ENCODE results near the gene UBE2G2. TPM values are rescaled to one million over a fixed set of nuclear protein-coding genes. Genes with fewer than 3 reads are reported as not detected.
"Not testable (repeated sequence)": the region's sequence is repeated elsewhere in the genome, so short reads cannot be mapped to it uniquely, and the experiment has no call there.

Gene UBE2G2
- total RNA-seq, 4 donors from 2014 or later: 40.8 to 78.0 (median 60.5) TPM

DNA sequence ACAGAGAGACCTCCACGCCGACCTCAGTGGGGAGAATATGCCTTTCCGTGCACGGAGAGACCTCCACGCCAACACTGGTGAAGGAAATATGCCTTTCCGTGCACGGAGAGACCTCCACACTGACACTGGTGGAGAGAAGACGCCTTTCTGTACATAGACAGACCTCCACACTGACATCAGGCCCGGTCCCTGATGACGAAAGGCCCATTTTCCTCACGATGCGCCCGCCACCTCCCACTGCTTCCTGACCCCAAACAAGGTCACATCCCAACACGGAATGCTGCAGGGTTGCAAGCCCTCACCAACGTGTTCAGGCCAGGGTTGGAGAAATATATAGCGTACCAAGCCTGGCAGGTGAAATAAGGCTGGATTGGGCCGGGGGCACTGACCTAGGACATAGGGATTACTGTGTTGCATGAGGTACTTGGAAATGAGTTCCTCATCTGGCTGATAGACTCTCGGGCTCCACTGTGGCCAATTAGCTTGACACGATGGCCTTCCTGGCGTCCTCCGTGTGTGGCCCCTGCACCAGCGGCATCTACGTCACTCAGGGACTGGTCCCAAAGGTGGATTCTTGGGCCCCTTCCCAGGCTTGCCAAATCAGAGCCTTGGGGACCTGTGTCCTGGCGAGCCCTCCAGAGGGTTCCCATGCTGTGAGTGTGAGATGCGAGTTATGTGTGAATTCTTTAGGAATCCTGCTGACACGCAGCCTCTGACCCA lies 32.8 kb upstream of the UBE2G2 start:
- in situ Hi-C loops (cut with MboI; ENCODE audit: low pct_ligation_motif_present in 1 of 4, low pct_unique_long_range_greater_than_20kb in 1 of 4, low sequenced_read_pairs in 3 of 4): no loop called here
- Histone ChIP-seq H3K9me3 (peaks cover 0 to 1% of the 10 kb centered on the region in 2 donors), H3K4me1 (peaks cover 0 to 5% (median 4%) of the 10 kb centered on the region in 4 donors), H3K36me3 (no peaks in the 10 kb centered on the region), H3K27ac (no peak overlapping the region), H3K27me3 (no peaks in the 10 kb centered on the region), H3K4me3 (no peak overlapping the region)
- no peak for DNase-seq
- 76 to 86% methylated on average over 6 to 26 of the region's 26 CpGs for WGBS, 2 donors (ENCODE audit: low coverage in 1 of 2)
- intact Hi-C loops (cut with DNase I; ENCODE audit: low total_unique reads): no loop called here
- TF ChIP-seq, protein P1, sequence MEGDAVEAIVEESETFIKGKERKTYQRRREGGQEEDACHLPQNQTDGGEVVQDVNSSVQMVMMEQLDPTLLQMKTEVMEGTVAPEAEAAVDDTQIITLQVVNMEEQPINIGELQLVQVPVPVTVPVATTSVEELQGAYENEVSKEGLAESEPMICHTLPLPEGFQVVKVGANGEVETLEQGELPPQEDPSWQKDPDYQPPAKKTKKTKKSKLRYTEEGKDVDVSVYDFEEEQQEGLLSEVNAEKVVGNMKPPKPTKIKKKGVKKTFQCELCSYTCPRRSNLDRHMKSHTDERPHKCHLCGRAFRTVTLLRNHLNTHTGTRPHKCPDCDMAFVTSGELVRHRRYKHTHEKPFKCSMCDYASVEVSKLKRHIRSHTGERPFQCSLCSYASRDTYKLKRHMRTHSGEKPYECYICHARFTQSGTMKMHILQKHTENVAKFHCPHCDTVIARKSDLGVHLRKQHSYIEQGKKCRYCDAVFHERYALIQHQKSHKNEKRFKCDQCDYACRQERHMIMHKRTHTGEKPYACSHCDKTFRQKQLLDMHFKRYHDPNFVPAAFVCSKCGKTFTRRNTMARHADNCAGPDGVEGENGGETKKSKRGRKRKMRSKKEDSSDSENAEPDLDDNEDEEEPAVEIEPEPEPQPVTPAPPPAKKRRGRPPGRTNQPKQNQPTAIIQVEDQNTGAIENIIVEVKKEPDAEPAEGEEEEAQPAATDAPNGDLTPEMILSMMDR (IDR thresholded peaks at IDR 0.05): no peak
- no peak for TF ChIP-seq POLR2AphosphoS5 (IDR thresholded peaks at IDR 0.05)
- no peak for TF ChIP-seq EP300 (IDR thresholded peaks at IDR 0.05; ENCODE audit: low read depth)
- TF ChIP-seq POLR2A (IDR thresholded peaks at IDR 0.05): no peak

DNA sequence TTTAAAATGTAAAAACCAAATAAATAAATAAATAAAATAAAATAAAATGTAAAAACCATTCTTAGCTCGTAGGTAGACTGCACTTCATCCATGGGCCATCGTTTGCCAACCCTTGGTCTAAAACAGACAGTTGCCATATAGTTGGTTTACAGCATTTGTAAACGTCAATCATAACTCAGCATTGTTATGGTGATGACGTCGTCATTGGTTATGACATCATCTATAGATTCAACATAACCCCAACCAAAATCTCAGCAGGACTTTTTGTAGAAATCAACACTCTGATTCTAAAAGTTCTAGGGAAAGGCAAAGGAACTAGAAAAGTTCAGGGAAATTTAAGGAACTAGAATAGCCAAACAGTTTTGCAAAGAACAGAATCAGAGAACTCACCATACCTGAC lies 32.0 kb upstream of the UBE2G2 start:
- Histone ChIP-seq H3K4me3 (no peak overlapping the region), H3K27me3 (no peaks in the 10 kb centered on the region), H3K4me1 (peaks cover 0 to 5% (median 4%) of the 10 kb centered on the region in 4 donors), H3K27ac (no peak overlapping the region), H3K9me3 (peaks cover 3 to 8% of the 10 kb centered on the region in 2 donors), H3K36me3 (no peaks in the 10 kb centered on the region)
- in situ Hi-C loops (cut with MboI; ENCODE audit: low pct_ligation_motif_present in 1 of 4, low pct_unique_long_range_greater_than_20kb in 1 of 4, low sequenced_read_pairs in 3 of 4) (no loop called here), intact Hi-C loops (cut with DNase I; ENCODE audit: low total_unique reads) (no loop called here)
- WGBS, 2 donors (ENCODE audit: low coverage in 1 of 2): 74 to 84% methylated on average over 5 of the region's 5 CpGs
- DNase-seq: no peak
- TF ChIP-seq, protein P1 (IDR thresholded peaks at IDR 0.05): no peak
- TF ChIP-seq EP300 (IDR thresholded peaks at IDR 0.05; ENCODE audit: low read depth): no peak
- no peak for TF ChIP-seq POLR2AphosphoS5 (IDR thresholded peaks at IDR 0.05)
- no peak for TF ChIP-seq POLR2A (IDR thresholded peaks at IDR 0.05)

- in situ Hi-C loops (cut with MboI; ENCODE audit: low pct_ligation_motif_present in 1 of 4, low pct_unique_long_range_greater_than_20kb in 1 of 4, low sequenced_read_pairs in 3 of 4); DNase-seq; H3K4me1 ChIP-seq; intact Hi-C loops (cut with DNase I; ENCODE audit: low total_unique reads); H3K27ac ChIP-seq; H3K27me3 ChIP-seq; H3K36me3 ChIP-seq; H3K4me3 ChIP-seq: not testable (repeated sequence)
- H3K9me3 ChIP-seq: peaks cover 11 to 16% of the 10 kb centered on the region in 2 donors
- 87 to 89% methylated on average over 8 to 23 of the region's 23 CpGs for WGBS, 2 donors (ENCODE audit: low coverage in 1 of 2)
These were observed 31.1 kb upstream of the UBE2G2 start for GRCh38 chr21:44832516-44833255.

DNA sequence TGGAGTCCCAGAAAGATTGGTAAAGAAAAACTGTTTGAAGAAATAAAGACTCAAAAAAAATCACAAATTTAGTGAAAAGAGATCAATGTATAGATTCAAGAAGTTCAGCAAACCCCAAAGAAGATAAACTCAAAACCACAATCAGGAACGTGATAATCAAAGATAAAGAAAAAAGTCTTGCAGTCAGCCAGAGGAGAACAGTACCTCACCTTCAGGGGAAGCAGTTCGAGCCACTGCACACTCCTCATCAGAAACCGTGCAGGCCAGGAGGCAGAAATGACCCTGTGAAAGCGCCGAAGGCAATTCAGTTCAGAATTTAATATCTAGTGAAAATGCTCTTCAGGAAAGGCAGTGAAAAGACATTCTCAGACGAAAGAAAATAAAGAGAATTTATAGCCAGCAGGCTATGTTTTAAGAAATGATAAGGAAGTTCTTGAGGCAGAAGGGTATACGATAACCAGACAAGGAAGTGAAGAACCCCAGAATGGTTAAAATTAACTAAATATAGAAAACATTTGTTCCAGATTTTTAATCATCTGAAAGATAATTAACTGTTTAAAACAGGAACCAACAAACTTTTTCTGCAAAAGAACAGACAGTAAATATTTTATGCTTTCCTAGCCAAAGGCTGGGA lies 29.7 kb upstream of the UBE2G2 start:
- 39 to 41% methylated on average over 7 of the region's 7 CpGs for WGBS, 2 donors (ENCODE audit: low coverage in 1 of 2)
- H3K27me3 ChIP-seq: no peaks in the 10 kb centered on the region
- peaks cover 0 to under 1% (median under 1%) of the 10 kb centered on the region in 4 donors for H3K4me1 ChIP-seq
- no peak for TF ChIP-seq EP300 (IDR thresholded peaks at IDR 0.05; ENCODE audit: low read depth)
- no peak for TF ChIP-seq POLR2AphosphoS5 (IDR thresholded peaks at IDR 0.05)
- TF ChIP-seq POLR2A (IDR thresholded peaks at IDR 0.05): no peak
- TF ChIP-seq, protein P1 (IDR thresholded peaks at IDR 0.05): no peak
- no peak for DNase-seq
- intact Hi-C loops (cut with DNase I; ENCODE audit: low total_unique reads) (no loop called here), in situ Hi-C loops (cut with MboI; ENCODE audit: low pct_ligation_motif_present in 1 of 4, low pct_unique_long_range_greater_than_20kb in 1 of 4, low sequenced_read_pairs in 3 of 4) (no loop called here)
- H3K9me3 ChIP-seq: peaks cover 15 to 19% of the 10 kb centered on the region in 2 donors
- no peak overlapping the region for H3K27ac ChIP-seq
- H3K36me3 ChIP-seq: no peaks in the 10 kb centered on the region
- no peak overlapping the region for H3K4me3 ChIP-seq
